K562 (cell line): ENCODE results near the gene PTGES3L. TPM values are rescaled to one million over a fixed set of nuclear protein-coding genes. Genes with fewer than 3 reads are reported as not detected.

Experiments
- BRCA1 ChIP-seq, 2 experiments: fragments of 450-650 bp in 1 of 2; sonication (generic) in 1 of 2; formaldehyde crosslinking in 1 of 2; IDR thresholded peaks; 2 replicates each; pipeline versions ENCODE4 v1.5.0 to v1.6.1; 2017 to 2020; ENCODE audit warnings: mild to moderate bottlenecking in 1 of 2, missing genetic modification reagents in 1 of 2
- CBX1 ChIP-seq: sonication (generic); IDR thresholded peaks from 2 replicates; pipeline ENCODE4 v1.6.1; 2016; ENCODE audit warnings: antibody characterized with exemption, low read depth, mild to moderate bottlenecking
- CXXC5 ChIP-seq: fragments of 250-450 bp; sonication (Bioruptor Pico); IDR thresholded peaks from 2 replicates; pipeline ENCODE4 v1.8.0; 2022; ENCODE audit warnings: inconsistent platforms, mild to moderate bottlenecking, moderate library complexity
- ETV5 ChIP-seq: sonication (generic); formaldehyde crosslinking; IDR thresholded peaks from 2 replicates; pipeline ENCODE4 v1.4.0; 2020; ENCODE audit warnings: low read depth, mild to moderate bottlenecking, missing genetic modification reagents
- HDAC2 ChIP-seq: fragments of 450-650 bp; IDR thresholded peaks from 2 replicates; pipeline ENCODE4 v1.6.1; 2016; ENCODE audit warnings: mild to moderate bottlenecking
- JUN ChIP-seq, 2 experiments: sonication (generic) in 1 of 2; formaldehyde crosslinking in 1 of 2; IDR thresholded peaks; 2 replicates each; pipeline versions ENCODE4 v1.6.1 to v1.8.0; 2012 to 2022; ENCODE audit warnings: borderline replicate concordance in 2 of 2, mild to moderate bottlenecking in 2 of 2, improper control_type of control experiment in 1 of 2, low read depth in 1 of 2, low read length in 1 of 2, missing genetic modification reagents in 1 of 2
- JUNB ChIP-seq: fragments of 450-650 bp; formaldehyde crosslinking; conservative IDR thresholded peaks from 2 replicates; pipeline ENCODE4 v1.4.0; 2020; ENCODE audit warnings: mild to moderate bottlenecking
- JUND ChIP-seq, 2 experiments: IDR thresholded peaks; 2 replicates in 1 of 2; 3 replicates in 1 of 2; pipeline ENCODE4 v1.6.1; 2011; ENCODE audit warnings: borderline replicate concordance in 2 of 2, low read depth in 2 of 2, low read length in 2 of 2, improper control_type of control experiment in 1 of 2, missing biosample characterization in 1 of 2, missing genetic modification characterization in 1 of 2, missing genetic modification reagents in 1 of 2
- MBD2 ChIP-seq: sonication (generic); IDR thresholded peaks from 2 replicates; pipeline ENCODE4 v1.6.1; 2016; ENCODE audit warnings: low read depth, borderline replicate concordance
- NBN ChIP-seq: fragments of 450-650 bp; IDR thresholded peaks from 2 replicates; pipeline ENCODE4 v1.6.1; 2016; ENCODE audit warnings: low read depth, mild to moderate bottlenecking
- NFIC ChIP-seq: fragments of 450-650 bp; IDR thresholded peaks from 2 replicates; pipeline ENCODE4 v1.6.1; 2017; ENCODE audit warnings: mild to moderate bottlenecking, inconsistent platforms
- PML ChIP-seq: IDR thresholded peaks from 2 replicates; pipeline ENCODE4 v1.6.1; 2012; ENCODE audit warnings: low read length, inconsistent platforms
- PURB ChIP-seq: sonication (generic); formaldehyde crosslinking; IDR thresholded peaks from 2 replicates; pipeline ENCODE4 v1.9.0; 2021; ENCODE audit warnings: low read depth, mild to moderate bottlenecking, missing genetic modification reagents
- RB1 ChIP-seq: fragments of 450-650 bp; IDR thresholded peaks from 2 replicates; pipeline ENCODE4 v1.6.1; 2017; ENCODE audit warnings: low read depth, mild to moderate bottlenecking
- RNF2 ChIP-seq: sonication (generic); IDR thresholded peaks from 2 replicates; pipeline ENCODE4 v1.6.1; 2016
- SMARCA4 ChIP-seq: fragments of 450-650 bp; IDR thresholded peaks from 2 replicates; pipeline ENCODE4 v1.6.1; 2016
- TARDBP ChIP-seq: fragments of 450-650 bp; IDR thresholded peaks from 2 replicates; pipeline ENCODE4 v1.6.1; 2016
- TBL1XR1 ChIP-seq, 2 experiments: IDR thresholded peaks; 2 replicates each; pipeline ENCODE4 v1.6.1; 2012; ENCODE audit warnings: improper control_type of control experiment in 2 of 2, low read length in 2 of 2, mild to moderate bottlenecking in 1 of 2
- TRIM28 ChIP-seq: fragments of 450-650 bp; IDR thresholded peaks from 2 replicates; pipeline ENCODE4 v1.6.1; 2017
- ZC3H11A ChIP-seq: IDR thresholded peaks from 2 replicates; pipeline ENCODE4 v1.6.1; 2012; ENCODE audit warnings: low read depth, low read length, improper control_type of control experiment
- ZKSCAN3 ChIP-seq: fragments of 250-450 bp; sonication (Bioruptor Pico); IDR thresholded peaks from 2 replicates; pipeline ENCODE4 v1.4.0; 2020
- ZNF41 ChIP-seq: fragments of 250-450 bp; sonication (Bioruptor Pico); conservative IDR thresholded peaks from 2 replicates; pipeline ENCODE4 v1.4.0; 2020; ENCODE audit warnings: mild to moderate bottlenecking
- polyA plus RNA-seq, 8 experiments: library from polyadenylated mRNA; depleted of rRNA in 4 of 8; stranded (reverse) in 5 of 8; unstranded in 3 of 8; fragments of >200 nt; fragmentation: Nextera tagmentation in 2 of 8; fragmentation: Illumina TruSeq in 1 of 8; extraction: Ambion mirVana in 2 of 8; extraction: Trizol in 1 of 8; gene quantifications; 2 replicates each; pipeline versions ENCODE4 v1.2.1 to v1.2.3, GENCODE V29; 2011 to 2014; ENCODE audit warnings: inconsistent platforms in 1 of 8, missing spikeins in 1 of 8
- total RNA-seq, 7 experiments: library from RNA; depleted of rRNA in 6 of 7; stranded (reverse); fragments of >200 nt in 6 of 7; fragmentation: Illumina TruSeq in 2 of 7; extraction: Trizol in 2 of 7; gene quantifications; 2 replicates each; pipeline versions ENCODE4 v1.2.1 to v1.2.3, GENCODE V29; 2011 to 2021; ENCODE audit warnings: low replicate concordance in 1 of 7
- TF ChIP-seq, protein P1 (sequence below): sonication (generic); formaldehyde crosslinking; IDR thresholded peaks from 2 replicates; pipeline ENCODE4 v1.8.0; 2022; ENCODE audit warnings: missing genetic modification reagents, mild to moderate bottlenecking, moderate library complexity, borderline replicate concordance
- TF ChIP-seq, protein P2 (sequence below), 2 experiments: fragments of 450-650 bp; IDR thresholded peaks; 2 replicates each; pipeline ENCODE4 v1.6.1; 2018; ENCODE audit warnings: mild to moderate bottlenecking in 2 of 2, low read depth in 1 of 2; ENCODE audit not compliant: partially characterized antibody in 2 of 2

Gene PTGES3L
- total and polyA plus RNA-seq, 9 of the 15 experiments (the other 6 are each of a cell fraction or from before 2014, with no cell fraction given), result 6.0 to 16.0 (median 9.6) TPM

DNA sequence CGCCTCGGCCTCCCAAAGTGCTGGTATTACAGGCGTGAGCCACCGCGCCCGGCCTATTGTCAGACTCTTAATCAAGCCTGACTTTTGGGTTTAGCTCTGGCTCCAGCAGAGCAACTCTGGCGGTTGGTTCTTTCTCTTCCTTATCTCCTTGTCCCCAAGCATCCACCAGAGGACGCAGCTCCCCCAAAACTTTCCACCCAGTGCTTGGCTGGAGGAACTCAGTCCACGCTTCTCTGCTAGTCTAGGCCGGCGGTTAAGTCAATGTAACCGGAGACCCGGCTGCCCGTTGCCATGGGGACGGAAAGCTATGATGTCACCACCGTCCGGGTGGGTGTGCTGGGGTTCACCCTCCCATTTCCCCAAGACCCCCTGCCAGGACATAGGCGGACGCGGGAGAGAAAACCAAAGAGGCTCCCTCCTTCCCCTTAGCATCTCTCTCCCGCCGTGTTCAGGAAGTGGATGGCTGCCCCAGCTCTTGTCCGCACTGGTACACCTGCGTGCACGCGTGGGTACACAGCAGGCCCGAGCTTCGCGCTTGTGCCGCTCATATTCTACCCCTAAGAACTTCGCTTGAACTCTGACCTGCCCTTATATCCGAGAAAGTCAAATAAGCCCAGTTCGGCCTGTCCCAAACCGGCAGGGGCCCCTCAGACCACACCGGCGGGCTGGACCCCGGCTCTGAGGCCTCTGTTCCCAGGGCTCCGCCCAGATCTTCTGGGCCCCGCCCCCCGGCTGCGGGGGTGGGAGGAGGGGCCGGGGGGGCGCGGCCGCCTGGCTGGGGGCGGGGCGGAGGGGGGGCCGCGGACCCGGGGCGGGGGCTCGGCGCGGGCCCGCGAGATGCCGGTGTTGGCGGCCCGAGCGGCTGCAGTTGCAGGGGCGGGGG is 44.8 kb upstream of the PTGES3L start, which contains the start of gene RND2 (continued):
- peak; percentile 36; the same call in 1 of the 2 replicates for TF ChIP-seq PML
- no peak for TF ChIP-seq ZNF41 (CRISPR knock-in tag)
- TF ChIP-seq PURB (CRISPR knock-in tag), result no peak
- TF ChIP-seq BRCA1 (IDR thresholded peaks at IDR 0.05), result no peak
- no peak for TF ChIP-seq BRCA1 (CRISPR knock-in tag; IDR thresholded peaks at IDR 0.05)
- TF ChIP-seq RNF2, result 0 out of 2 replicates have a peak, but pooled peaks have one; percentile 18
- peak; percentile 44; the same call in 1 of the 2 replicates for TF ChIP-seq MBD2
- peak; percentile 31; the same call in 1 of the 2 replicates for TF ChIP-seq CXXC5 (CRISPR knock-in tag)
- peak; percentile 94 for TF ChIP-seq JUND (IDR thresholded peaks at IDR 0.05; ENCODE audit: borderline replicate concordance, low read depth, low read length)
- TF ChIP-seq JUND (tag; IDR thresholded peaks at IDR 0.05; ENCODE audit: borderline replicate concordance, low read depth, low read length), result peak; percentile 98; the same call in 2 of the 3 replicates
- TF ChIP-seq TBL1XR1 (IDR thresholded peaks at IDR 0.05; ENCODE audit: low read length in 2 of 2), result peak; percentile 52 to 64; a peak in 2 of 4 replicates
- TF ChIP-seq ZC3H11A, result no peak
- no peak for TF ChIP-seq ZKSCAN3 (CRISPR knock-in tag)
- TF ChIP-seq NBN, result peak; percentile 78
- peak; percentile 60 for TF ChIP-seq TRIM28
- TF ChIP-seq RB1, result peak; percentile 34; the same call in 1 of the 2 replicates
- TF ChIP-seq JUN (IDR thresholded peaks at IDR 0.05; ENCODE audit: borderline replicate concordance, low read depth, low read length), result peak; percentile 84
- peak; percentile 86 for TF ChIP-seq JUN (CRISPR knock-in tag; IDR thresholded peaks at IDR 0.05; ENCODE audit: borderline replicate concordance)
- no peak for TF ChIP-seq ETV5 (CRISPR knock-in tag)
- TF ChIP-seq HDAC2, result peak; percentile 93; the same call in 1 of the 2 replicates
- TF ChIP-seq, protein P1, sequence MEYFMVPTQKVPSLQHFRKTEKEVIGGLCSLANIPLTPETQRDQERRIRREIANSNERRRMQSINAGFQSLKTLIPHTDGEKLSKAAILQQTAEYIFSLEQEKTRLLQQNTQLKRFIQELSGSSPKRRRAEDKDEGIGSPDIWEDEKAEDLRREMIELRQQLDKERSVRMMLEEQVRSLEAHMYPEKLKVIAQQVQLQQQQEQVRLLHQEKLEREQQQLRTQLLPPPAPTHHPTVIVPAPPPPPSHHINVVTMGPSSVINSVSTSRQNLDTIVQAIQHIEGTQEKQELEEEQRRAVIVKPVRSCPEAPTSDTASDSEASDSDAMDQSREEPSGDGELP (CRISPR knock-in tag), result peak; percentile 66; the same call in 1 of the 2 replicates
- TF ChIP-seq SMARCA4, result peak; percentile 72
- TF ChIP-seq, protein P2, sequence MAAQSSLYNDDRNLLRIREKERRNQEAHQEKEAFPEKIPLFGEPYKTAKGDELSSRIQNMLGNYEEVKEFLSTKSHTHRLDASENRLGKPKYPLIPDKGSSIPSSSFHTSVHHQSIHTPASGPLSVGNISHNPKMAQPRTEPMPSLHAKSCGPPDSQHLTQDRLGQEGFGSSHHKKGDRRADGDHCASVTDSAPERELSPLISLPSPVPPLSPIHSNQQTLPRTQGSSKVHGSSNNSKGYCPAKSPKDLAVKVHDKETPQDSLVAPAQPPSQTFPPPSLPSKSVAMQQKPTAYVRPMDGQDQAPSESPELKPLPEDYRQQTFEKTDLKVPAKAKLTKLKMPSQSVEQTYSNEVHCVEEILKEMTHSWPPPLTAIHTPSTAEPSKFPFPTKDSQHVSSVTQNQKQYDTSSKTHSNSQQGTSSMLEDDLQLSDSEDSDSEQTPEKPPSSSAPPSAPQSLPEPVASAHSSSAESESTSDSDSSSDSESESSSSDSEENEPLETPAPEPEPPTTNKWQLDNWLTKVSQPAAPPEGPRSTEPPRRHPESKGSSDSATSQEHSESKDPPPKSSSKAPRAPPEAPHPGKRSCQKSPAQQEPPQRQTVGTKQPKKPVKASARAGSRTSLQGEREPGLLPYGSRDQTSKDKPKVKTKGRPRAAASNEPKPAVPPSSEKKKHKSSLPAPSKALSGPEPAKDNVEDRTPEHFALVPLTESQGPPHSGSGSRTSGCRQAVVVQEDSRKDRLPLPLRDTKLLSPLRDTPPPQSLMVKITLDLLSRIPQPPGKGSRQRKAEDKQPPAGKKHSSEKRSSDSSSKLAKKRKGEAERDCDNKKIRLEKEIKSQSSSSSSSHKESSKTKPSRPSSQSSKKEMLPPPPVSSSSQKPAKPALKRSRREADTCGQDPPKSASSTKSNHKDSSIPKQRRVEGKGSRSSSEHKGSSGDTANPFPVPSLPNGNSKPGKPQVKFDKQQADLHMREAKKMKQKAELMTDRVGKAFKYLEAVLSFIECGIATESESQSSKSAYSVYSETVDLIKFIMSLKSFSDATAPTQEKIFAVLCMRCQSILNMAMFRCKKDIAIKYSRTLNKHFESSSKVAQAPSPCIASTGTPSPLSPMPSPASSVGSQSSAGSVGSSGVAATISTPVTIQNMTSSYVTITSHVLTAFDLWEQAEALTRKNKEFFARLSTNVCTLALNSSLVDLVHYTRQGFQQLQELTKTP (IDR thresholded peaks at IDR 0.05; ENCODE audit: low read depth in 1 of 2, partially characterized antibody in 2 of 2), result no peak
- TF ChIP-seq JUNB (CRISPR knock-in tag), result 0 out of 2 replicates have a peak, but pooled peaks have one; percentile 24
- 0 out of 2 replicates have a peak, but pooled peaks have one; percentile 41 for TF ChIP-seq CBX1
- peak; percentile 82; the same call in 1 of the 2 replicates for TF ChIP-seq TARDBP
- TF ChIP-seq NFIC, result peak; percentile 27; the same call in 1 of the 2 replicates
